NOMO-1 (cell line): ENCODE data around the gene ACOXL.

Experiments
- DNase-seq, 2 experiments: peaks; one replicate each; lab custom pipeline; 2025; ENCODE audit not compliant: unreplicated experiment in 2 of 2; lab: John Stamatoyannopoulos, UW

The ACOXL gene

DNA sequence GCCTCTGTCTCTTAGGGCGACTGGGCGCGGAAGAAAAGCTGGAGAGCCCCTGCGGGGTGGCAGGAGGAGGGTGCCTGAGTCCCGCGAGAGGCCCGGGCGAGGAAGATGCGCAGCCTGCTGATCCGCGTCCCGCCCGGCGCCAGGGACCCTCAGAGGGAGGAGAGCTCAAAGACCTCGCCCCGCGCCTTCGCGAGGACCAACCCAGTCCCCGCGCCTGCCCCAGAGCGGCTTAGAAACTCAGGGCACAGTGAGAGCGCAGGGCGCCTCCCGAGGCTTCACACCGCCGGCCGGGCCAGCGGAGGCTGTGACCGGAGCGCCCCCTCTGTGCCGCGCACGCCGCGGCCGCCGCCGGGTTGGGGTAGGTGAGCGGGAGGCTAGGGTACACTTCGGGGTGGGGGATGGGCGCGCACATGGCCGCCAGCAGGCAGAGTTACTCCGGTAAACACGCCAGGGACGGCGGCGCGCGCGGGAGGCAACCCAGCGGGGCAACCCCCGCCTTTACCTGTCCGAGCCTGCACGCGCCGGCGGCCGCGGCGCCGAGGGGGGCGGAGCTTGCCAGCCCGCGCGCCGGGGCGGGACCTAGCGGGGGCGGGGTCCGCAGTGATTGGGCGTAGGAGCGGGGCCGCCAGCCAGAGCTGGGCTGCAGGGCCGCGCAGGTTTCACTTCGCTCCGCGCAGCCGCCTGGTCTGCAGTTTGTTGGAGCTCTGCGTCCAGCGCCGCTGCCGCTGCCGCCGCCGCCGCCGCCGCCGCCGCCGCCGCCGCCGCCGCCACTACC is 388.1 kb downstream of the ACOXL start, which contains the start of gene BCL2L11:
TSS of gene BCL2L11 (plus strand) at position 662 of the 775 bp plus-strand sequence. CDS start 2,832 bp downstream, outside the sequence.
- DNase-seq = peak; percentile 85 to 90

DNA sequence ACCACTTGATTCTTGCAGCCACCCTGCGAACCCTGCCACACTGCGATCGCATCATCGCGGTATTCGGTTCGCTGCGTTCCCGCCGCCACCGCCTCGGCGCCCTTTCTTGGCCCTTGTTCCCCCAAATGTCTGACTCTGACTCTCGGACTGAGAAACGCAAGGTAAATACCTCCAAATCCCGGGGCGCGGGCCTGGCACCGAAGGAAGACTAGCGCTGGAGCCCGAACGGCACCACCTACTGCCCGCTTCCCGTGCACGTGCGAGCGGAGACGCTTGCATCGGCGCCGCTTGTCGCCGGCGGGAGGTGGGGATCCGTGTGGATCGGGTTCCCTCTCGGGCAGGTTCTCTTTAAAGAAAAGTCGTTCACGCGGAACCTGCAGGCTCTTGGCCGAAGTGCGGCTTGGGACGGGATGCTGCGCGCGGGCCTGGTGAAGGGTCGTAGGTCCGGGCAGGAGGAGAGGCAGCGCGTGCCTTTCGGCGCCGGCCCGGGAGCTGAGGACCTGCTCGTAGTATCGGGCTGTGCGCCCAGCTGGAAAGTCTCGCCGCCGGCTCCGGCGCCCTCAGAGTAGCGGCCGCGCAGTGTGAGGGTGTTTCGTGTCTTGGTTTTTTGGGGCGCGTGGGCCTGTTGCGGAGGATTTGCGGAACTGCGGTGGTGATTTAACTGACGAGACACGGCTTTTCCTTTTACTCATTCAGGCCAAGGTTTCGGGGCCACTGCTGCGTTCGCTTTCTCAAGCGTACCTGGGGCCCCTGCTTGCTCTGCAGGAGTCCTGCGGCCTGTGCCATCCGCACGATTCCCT is 388.9 kb downstream of the ACOXL start:
- peak; percentile 52 to 56 for DNase-seq

DNA sequence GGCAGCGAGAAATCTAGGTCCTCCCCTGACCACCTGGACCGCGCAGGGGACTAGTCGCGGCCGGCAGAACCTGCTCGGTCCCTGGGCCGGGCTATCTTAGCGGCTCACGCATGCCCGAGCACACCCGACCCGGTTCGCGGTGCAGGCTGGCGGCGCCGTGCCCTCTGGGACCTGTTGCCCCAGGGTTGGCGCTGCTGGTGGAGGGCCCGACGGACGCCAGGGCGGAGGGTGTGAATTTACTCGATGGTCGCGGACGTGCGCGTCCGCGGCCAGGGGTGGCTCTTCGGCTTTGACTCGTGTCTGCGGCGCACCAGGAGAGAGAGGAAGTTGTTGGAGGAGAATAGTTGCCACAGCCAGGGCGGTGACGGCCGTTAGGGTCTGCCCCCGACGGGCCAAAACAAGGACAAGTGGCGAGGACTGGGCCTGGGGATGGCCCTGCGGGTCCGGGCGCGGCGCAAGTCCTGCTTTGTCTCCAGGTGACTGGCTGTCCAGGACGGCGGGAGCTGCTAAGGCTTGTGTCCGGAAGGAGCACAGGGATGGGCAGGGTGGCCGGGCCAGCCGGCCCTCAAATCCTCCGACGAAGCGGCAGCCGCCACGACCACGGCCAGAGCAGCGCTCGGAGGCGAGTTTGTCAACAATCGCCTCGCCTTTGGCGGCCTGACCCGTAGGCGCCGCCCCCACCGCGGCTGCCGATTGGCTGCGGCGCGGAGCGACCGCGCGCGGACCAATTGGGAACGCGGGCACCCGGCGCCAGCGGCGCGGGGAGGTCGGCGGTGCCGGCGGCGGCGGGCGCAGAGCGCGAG is 389.7 kb downstream of the ACOXL start:
- peak; percentile 81 to 88 for DNase-seq

DNA sequence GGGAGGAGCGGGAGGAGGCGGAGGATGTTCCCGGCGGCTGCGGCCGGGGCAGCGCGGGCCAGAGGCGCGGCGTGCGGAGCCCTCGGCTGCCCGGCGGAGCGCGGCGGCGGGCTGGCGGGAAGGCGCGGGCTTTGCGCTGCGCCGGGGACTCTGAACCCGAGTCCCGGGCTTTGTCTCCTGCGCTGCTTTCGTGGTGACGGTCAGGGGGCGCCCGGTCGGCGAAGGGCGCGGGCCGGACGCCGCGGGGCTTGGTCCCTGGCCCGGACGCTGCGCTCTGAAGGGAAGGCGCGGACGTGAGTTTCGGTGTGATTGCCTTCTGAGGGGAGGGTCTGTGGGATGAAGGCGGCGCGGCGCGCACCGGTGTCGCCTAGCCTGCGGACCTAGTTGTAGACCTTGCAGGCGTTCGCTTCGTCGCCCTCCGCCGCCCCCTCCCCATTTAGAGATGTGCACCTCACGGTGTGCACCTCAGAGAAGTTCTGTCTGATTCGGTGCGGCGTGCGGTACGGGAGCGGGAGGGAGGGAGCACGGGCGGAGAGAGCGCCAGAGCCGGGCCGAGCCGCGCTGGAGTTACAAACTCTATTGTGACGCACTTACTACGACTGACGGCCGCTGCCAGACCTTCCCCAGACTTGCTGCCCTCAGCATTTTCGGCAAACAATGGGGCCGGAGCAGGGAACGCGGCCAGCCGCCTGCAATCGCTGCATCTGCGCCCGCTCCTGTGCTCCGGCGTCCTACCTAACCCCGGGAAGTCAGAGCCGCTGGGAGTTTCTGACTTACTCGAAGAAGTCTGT is 390.5 kb downstream of the ACOXL start:
- DNase-seq = peak; percentile 50 to 61

DNA sequence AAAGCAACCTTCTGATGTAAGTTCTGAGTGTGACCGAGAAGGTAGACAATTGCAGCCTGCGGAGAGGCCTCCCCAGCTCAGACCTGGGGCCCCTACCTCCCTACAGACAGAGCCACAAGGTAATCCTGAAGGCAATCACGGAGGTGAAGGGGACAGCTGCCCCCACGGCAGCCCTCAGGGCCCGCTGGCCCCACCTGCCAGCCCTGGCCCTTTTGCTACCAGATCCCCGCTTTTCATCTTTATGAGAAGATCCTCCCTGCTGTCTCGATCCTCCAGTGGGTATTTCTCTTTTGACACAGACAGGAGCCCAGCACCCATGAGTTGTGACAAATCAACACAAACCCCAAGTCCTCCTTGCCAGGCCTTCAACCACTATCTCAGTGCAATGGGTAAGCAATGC is 391.4 kb downstream of the ACOXL start:
- DNase-seq = no peak

DNA sequence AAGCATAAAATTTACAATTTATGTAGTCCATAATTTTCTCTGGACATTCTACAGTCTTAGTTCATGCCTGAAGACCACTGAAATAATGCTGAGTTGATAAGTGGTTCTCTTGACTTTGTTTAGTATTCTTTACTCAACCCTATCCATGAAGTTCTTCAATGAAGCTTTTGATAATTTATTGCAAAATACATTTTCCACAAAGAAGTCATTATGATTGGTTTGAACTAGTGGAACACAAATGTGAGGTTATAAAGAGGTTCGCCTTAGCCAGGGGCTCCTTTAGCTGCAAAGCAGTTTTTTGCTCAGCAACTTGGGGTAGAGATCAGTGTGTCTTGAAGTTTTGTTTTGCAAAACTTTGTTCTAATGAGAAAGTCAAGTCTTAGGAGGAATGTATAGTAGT is 394.2 kb downstream of the ACOXL start:
- no peak for DNase-seq

DNA sequence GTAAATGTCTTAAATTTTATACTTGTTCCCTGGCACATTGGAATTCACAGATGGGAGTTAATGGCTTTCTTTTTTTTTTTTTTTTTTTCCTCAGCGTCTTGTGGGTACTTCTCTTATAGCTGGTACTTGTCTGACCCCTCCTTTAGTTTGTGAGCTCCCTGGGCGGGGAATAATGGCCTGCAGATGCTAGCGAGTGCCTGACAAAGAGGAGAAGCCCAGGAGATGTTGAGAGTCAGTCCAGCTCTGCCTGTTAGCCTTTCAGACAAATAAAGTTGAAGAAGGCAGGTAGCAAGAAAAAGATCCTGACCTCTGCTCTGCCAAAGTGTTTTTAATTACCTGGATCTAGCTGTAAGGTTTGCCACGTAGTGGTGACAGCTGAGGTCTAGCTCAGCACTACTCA is 395.0 kb downstream of the ACOXL start:
- no peak for DNase-seq

DNA sequence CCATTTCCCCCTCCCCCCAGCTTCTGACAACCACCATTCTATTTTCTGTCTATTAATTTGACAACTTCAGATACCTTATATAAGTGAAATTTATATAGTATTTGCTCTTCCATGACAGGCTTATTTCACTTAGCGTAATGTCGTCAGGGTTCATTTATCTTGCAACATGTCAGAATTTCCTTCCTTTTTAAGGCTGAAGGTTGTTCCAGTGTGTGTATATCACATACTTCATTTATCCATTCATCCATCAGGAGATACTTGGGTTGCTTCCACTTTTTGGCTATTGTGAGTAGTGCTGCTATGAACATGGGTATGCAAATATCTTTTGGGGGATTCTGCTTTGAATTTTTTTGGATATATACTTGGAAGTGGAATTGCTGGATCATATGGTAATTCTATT is 395.7 kb downstream of the ACOXL start:
- no peak for DNase-seq

DNA sequence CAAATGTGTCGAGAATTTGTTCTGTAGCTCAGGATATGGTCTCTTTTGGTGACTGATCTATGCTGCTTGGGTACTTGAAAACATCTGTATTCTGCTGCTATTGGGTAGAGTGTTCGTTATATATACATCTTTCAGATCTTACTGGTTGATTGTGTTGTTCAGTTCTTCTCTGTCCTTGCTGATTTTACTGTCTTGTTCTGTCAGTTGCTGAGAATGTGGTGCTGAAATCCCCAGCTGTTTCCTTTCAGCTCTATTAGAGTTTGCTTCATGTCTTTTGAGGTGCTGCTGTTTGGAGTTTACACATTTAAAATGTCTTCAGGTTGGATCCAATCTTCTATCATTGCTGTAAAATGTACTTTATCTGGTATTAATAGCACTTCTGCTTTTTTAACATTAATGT is 401.2 kb downstream of the ACOXL start:
- no peak for DNase-seq

DNA sequence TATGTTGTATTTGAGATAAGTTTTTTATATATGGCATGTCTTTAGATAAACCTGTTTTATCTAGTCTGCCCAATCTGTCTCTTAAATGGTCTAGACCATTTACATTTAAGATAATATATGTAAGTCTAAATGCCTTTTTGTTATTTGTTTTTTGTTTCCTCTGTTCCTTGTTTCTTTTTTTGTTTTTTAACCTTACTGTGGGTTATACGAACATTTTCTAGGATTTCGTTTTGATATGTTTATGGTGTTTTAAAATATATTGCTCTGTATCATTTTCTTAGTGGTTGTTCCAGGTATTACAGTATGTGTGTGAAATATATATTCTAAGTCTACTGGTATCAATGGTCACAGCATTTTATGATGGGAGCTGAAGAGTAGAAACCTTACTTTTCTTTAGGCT is 401.7 kb downstream of the ACOXL start:
- DNase-seq = no peak

DNA sequence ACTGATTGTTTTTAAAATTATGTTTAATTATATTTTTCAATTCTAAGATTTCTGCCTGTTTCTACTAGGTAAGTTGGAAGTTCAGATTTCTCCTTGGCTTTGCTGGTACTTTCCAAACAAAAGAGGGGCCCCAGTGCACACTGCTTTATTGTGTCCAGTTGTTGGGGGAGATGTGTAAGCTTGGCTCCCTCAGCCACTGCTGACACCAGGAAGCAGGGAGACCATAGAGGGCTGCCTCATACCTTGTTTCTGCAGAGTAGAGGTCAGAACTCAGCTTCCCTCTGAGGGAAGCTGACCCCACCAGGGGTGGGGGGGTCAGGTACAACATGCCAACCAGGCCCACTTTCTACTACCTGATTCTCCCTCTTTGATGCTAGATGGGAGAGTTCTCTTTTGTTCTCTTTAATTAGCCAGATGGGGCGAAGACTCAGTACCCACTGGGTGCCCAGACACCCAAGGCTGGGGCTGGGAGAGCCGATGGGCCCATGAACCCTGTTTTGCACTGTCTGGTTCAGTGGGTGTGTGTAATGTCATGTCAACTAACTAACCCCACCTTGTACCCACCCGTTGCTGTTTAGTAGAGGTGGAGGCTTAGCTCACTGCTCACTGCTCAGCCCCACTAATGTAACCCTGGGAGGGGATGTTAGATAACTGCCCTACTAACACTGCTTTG is 403.0 kb downstream of the ACOXL start:
- DNase-seq = no peak

DNA sequence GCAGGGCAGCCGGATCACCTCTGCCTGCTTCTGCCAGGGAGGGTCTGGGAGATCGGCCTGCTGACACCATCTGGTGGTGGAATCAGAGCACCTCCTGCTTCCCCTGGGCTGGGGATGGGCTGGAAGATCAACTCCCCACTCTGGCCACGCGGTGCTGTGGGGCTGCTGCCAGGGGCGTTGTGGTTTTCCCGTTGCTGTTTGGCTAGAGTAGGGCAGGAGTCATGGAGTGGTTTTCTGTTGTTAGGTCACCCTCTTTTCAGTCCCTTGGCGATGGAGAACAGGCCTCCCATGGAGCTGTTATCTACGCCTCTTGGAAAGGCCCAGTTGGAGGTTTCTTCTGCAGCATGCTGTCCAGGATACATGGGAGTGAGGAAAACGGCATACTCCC is 403.5 kb downstream of the ACOXL start:
- DNase-seq = no peak

DNA sequence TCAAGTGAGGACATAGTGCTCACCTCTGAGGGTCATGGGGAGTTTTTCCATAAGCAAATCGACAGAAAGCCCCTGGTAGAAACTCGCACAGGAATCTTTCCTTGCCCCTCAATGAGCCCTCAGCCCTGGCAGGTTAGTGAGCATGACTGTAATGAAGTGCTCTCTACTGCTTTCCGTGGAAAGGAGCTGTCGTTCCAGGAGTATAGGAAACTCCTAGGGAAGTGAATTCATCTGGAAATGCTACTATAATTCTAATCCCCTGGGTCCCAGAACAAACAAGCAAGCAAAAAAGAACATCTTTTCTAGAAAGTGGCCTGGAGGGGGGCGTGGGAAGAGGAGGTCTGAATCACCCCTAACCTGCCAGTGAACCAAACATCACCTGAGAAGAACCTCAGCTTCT is 406.5 kb downstream of the ACOXL start:
- DNase-seq = no peak

DNA sequence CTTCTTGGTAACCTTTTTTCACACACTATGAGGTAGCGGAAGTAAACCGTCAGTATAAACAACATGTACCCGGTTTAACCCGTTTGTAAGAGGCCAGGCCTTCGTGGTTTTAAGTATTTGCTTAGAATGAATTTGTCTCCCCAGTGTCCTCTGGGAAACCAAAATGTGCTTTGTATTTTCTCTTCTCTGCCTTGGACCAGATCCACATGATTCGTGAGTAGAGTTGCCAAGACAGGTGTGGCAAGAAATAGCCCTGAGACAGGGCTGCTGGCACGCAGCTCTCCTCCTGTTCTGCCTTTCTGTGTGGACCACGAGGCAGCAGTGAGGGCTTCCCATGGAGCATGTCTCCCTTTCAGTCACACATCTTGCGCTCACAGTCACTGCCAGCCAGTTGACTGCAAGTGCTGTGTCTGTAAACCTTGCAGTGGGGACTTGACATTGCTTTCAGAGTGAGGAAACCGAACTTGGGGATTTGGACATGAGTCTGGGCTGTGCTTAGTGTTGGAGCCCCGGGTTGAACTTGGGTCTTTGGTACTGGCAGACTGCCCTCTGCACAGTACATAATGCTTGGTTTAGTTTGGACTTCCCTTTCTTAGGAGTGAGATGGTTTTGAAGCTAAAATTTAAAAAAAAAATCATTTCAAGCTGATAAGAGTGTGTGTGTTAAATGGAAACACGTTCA is 407.4 kb downstream of the ACOXL start:
- DNase-seq = no peak

DNA sequence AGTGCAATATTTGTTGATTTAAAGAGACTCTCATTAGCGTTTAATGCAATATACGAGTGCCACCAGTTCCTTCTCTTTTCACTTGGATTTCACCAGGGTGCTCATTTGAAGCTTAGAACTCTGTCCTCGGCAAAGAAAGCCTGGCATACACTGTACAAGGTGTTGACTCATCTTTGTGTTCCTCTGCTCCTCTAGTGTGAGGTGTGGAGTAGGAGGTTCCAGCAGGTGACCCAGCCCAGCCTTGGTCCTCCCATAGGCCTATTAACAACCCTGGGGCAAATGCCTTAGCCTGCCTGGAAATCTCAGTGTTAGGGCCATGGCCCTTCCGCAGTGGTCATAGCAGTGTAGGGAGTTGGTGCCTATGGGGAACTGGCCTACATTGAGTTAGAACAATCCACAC is 408.4 kb downstream of the ACOXL start:
- no peak for DNase-seq

DNA sequence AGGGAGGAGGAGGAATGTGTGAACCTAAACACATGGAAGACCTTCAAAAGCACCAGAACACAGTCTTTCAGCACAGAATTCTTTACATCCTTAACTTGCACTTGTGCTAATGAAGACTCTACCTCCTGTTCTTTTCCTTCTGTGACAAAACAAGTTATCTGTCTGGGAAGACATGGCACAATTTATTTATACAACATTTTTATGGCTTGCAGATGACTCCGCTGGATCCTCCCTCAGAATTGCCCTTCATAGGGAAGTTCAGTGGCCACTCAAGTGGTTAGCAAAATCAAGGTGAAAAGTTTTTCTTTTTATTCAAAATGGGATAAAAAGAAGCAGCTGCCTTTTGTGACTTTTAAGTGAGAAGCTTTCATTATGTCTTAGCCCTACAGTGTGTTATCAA is 409.7 kb downstream of the ACOXL start:
- DNase-seq = no peak

DNA sequence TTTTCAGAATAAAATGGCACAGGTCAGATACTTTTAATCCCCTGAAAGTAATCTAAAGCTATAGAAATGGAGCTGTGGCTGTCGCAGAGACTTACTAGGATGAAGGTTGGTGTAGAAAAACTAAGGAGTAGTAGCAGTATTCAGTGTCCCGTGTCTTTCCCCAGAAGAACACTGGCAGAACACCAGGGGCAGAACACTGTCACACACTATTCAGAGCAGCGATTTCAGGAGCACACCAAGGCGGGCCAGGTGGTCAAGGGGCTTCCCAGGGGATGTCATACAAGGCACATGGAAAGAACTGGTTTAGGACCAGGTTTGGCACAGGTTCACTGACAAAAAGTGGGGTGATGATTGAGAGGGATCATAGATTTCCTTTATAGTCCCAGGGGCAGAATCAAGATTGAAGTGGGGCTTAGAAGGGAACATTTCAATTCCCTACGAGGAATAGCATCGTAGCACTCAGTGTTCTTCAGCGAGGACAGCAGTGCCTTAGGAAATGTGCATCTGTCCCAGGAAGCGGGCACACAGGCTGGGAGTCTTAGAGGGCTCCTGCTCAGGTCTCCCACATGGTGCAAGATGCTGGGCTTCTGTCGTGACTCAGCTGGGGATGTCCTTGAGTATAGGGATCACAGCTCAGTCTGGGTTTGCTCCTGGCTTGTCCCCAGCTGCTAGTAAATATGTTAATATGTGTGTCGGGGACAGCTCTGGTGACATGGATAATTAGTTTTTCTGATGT is 410.9 kb downstream of the ACOXL start:
- no peak for DNase-seq

DNA sequence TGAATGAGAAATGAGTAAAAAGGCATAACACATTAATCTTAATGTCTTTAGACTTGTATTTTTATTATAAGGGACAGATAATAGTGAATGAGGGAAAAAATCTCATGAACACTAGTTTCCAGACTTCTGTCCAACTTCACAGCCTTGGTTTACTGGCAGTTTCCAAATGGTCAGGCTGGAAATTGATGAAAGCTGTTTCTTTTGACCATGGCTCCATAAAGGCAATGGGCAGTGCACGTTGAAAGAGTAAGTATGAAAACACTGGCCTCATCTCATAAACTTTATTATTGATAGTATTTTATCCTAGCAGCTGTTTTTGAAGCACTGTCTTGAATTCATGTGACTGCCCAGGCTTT is 411.4 kb downstream of the ACOXL start:
- no peak for DNase-seq
